OCI-LY1 (cell line): ENCODE measurements around the gene ADAMTS9.

Experiments used
- CTCF ChIP-seq: fragments of 200-600 bp; sonication (generic), shearing (Covaris generic); IDR thresholded peaks from 2 replicates; pipeline ENCODE4 v1.5.1; 2017; ENCODE audit warnings: mild to moderate bottlenecking, antibody characterized with exemption, low read length, moderate library complexity, mixed read lengths
- EZH2 ChIP-seq: fragments of 200-600 bp; sonication (generic), shearing (Covaris generic); IDR thresholded peaks from 2 replicates; pipeline ENCODE4 v1.8.0; 2017; ENCODE audit warnings: borderline replicate concordance, mixed run types, mild to moderate bottlenecking, antibody characterized with exemption, low read length, moderate library complexity, mixed read lengths

- TF ChIP-seq CTCF = no peak
- no peak for TF ChIP-seq EZH2
These were observed 42.9 kb upstream of the ADAMTS9 start for GRCh38 chr3:64730681-64731080.
